Cardiac septum (tissue), 1 donor: ENCODE data around the gene ATRAID. TPM values are rescaled to one million over a fixed set of nuclear protein-coding genes. Genes with fewer than 3 reads are reported as not detected.

Source experiments
- DNase-seq: peaks from one replicate; pipeline ENCODE4 v3.0.0-alpha.2; 2020; ENCODE audit warnings: low spot score
- intact Hi-C: fragments of 100-400 bp; cut with DNase I; formaldehyde crosslinking; loops from one replicate; pipeline ENCODE4 v1.14.0; 2022
- total RNA-seq: library from RNA; stranded (reverse); fragmentation: NEBNext Ultra II Directional; extraction: Animal tissue kit (Norgen Biotek cat#: 25700); gene quantifications from one replicate; pipeline ENCODE4 v1.2.1, GENCODE V29; 2021
- donor health status: DM: no; HTN: no; CAD: no.

ATRAID gene
- total RNA-seq, 1 donor from 2014 or later: 131 TPM

DNA sequence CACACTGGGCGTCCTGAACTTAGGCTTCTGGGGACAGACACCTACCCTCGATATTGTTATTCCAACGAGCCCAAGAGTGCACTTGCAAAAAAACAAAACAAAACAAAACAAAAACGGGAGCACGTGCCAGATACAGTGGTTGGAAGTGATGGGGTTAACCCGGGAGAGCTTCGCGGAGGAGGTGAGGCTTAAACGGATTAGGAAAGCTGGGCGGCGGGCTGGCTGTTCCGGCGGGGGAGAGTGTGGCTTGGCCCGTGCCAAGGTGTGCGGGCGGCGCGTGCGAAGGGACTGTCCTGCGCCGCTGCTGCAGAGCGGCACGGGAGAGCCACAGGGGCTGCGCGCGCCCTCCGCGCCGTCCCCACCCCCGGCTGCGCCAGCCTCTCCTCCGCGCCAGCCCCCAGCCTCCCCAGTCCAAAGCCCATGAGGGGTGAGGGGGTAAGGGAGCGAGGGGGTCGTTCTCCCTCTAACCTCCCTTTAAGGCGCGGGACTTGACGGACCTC, 52.5 kb downstream of the ATRAID start:
- DNase-seq: no peak
- intact Hi-C loops: no loop called here

DNA sequence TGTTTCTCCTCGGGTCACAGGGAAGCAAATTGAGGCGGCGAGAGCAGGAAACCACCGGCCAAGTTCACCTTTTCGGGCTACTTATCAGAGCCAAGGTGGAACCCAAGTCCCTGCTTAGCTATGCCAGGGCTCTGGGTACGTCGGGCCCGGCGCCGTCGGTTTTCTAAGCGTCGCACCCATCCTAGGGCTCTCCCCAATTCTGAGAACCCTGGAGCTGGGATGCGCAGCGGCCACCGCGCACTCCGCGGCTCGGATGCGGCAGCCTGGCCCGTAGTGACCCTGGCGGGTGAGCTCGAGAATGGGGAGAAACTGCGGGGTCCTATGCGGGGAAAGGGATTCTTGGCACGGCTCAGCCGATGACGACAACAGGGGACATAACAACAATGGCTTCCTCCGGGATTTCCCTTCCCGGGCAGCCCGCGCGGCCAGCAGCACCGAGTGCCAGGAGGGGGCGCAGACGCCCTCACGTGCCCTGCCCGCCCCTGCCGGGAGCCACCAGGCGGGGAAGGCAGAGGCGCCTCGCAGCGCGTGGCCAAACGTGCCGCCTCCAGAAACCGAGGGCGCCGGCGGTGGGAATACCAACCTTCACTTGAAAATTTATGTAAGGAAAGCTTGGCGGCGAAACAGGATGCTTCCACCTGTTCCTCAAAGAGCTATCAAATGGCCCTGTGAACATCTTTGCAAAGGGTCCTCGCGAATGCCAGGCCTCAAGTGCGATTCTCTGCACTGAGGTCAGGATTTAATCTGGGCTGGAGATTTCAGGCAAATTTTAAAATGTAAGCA, 53.1 kb downstream of the ATRAID start:
- intact Hi-C loops: no loop called here

DNA sequence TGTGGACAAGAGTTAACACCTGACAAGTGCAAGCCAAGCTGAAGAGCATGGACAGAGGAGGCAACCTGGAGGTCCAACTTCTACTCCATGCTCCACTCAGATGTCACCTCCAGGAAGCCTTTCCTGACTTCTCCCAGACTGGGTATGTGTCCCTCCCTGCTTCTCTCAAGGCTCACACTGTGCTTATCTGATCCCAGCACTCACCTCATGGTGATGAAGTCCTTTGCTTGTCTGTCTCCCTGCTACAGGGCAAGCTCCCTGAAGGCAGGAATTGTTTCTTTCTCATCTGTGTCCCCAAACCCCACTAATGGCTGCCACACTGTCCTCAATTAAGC, 53.7 kb downstream of the ATRAID start:
- peak; percentile 29 for DNase-seq
- intact Hi-C loops: no loop called here

More for the DNA sequence above, 53.1 kb downstream of the ATRAID start:
- peak; percentile 84 for DNase-seq

Other genes with a start within 250 kb of the ATRAID start
- 43.1 TPM for gene MAPRE3, start 241.4 kb upstream of the ATRAID start, total RNA-seq
- gene TMEM214, start 179.1 kb upstream of the ATRAID start, total RNA-seq: 40.3 TPM
- 11.7 TPM for gene AGBL5, start 160.4 kb upstream of the ATRAID start, total RNA-seq
- 339 TPM for gene OST4, start 140.4 kb upstream of the ATRAID start, total RNA-seq
- gene EMILIN1, start 133.4 kb upstream of the ATRAID start, total RNA-seq: 21.0 TPM
- 1.1 TPM for gene KHK, start 125.3 kb upstream of the ATRAID start, total RNA-seq
- 0.48 TPM for gene CGREF1, start 92.9 kb upstream of the ATRAID start, total RNA-seq
- gene ABHD1, start 88.2 kb upstream of the ATRAID start, total RNA-seq: 1.1 TPM
- 40.4 TPM for gene PREB, start 77.4 kb upstream of the ATRAID start, total RNA-seq
- not detected for gene PRR30, start 72.6 kb upstream of the ATRAID start, total RNA-seq
- gene TCF23, start 63.0 kb upstream of the ATRAID start, total RNA-seq: not detected
- gene SLC5A6, start 227 bp downstream of the ATRAID start, total RNA-seq: 11.4 TPM
- gene CAD, start 5.3 kb downstream of the ATRAID start, total RNA-seq: 11.0 TPM
- 10.2 TPM for gene SLC30A3, start 51.0 kb downstream of the ATRAID start, total RNA-seq
- 1.6 TPM for gene DNAJC5G, start 63.4 kb downstream of the ATRAID start, total RNA-seq
- gene TRIM54, start 70.4 kb downstream of the ATRAID start, total RNA-seq: 218 TPM
- 2.1 TPM for gene UCN, start 96.4 kb downstream of the ATRAID start, total RNA-seq
- gene MPV17, start 111.1 kb downstream of the ATRAID start, total RNA-seq: 69.3 TPM
- 23.9 TPM for gene GTF3C2, start 144.7 kb downstream of the ATRAID start, total RNA-seq
- 34.9 TPM for gene EIF2B4, start 158.3 kb downstream of the ATRAID start, total RNA-seq
- gene SNX17, start 158.6 kb downstream of the ATRAID start, total RNA-seq: 80.3 TPM
- gene ZNF513, start 168.7 kb downstream of the ATRAID start, total RNA-seq: 10.6 TPM
- 32.0 TPM for gene PPM1G, start 197.6 kb downstream of the ATRAID start, total RNA-seq
- 64.6 TPM for gene NRBP1, start 216.6 kb downstream of the ATRAID start, total RNA-seq
- not detected for gene KRTCAP3, start 230.3 kb downstream of the ATRAID start, total RNA-seq